Middle frontal gyrus (tissue), 1 donor: ENCODE data around the gene TJAP1.
"Not testable (repeated sequence)": the region's sequence is repeated elsewhere in the genome, so short reads cannot be mapped to it uniquely, and the experiment has no call there.

Experiments used
- DNase-seq: peaks from one replicate; pipeline ENCODE4 v3.0.0-alpha.2; 2015; ENCODE audit warnings: low spot score; ENCODE audit errors: extremely low spot score

TJAP1 gene

DNA sequence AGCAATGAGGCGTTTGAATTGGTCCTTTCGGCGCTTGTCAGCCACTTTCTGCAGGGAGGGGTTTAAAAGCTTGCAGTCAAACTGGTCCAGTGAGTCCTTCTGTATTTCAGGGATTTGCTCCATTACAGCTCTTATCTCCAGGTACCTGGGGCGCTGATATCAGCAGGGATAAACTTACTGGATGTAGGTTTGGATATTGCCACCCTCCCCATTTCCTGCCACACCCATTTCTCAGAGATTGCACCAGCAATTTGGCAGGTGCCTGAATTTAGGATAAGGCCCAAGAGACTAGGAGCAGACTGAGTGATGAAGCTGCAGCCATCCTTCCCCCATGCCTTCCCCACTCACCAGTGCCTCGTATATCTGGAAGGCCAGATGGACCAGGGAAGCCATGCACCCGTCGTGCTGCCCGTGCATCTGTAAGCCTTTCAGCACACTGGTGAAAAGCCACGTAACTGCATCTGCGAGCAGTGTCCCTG is 47.2 kb downstream of the TJAP1 start:
- DNase-seq, result no peak

DNA sequence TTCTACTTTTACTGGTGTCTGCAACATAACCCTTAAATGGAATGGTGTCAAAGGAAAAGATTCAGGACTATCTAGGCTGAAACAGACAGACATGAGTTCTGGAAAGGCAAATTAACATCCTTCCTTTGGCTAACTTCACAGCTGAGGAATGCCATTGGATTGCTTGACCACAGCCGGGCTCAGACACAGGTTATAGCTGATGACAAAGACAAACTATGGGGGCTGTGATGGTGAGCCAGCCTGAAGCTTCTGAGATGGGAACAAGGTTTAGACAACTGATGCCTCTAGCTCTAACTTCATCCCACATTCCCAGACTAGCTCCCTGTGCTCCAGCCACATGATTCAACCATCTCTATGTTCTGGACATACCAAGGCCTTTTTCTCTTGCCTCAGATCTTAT is 54.8 kb downstream of the TJAP1 start:
- no peak for DNase-seq

DNA sequence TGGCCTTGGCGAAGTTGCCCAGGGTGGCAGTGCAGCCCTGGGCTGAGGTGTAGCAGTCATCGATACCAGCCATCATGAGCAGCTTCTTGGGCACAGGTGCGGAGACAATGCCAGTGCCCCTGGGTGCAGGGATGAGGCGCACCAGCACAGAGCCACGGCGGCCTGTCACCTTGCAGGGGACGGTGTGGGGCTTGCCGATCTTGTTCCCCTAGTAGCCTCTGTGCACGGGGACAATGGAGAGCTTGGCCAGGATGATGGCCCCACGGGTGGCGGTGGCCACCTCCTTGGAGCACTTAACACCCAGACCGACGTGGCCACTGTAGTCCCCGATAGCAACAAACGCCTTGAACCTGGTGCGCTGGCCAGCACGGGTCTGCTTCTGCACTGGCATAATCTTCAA is 61.6 kb downstream of the TJAP1 start:
- DNase-seq, result not testable (repeated sequence)

DNA sequence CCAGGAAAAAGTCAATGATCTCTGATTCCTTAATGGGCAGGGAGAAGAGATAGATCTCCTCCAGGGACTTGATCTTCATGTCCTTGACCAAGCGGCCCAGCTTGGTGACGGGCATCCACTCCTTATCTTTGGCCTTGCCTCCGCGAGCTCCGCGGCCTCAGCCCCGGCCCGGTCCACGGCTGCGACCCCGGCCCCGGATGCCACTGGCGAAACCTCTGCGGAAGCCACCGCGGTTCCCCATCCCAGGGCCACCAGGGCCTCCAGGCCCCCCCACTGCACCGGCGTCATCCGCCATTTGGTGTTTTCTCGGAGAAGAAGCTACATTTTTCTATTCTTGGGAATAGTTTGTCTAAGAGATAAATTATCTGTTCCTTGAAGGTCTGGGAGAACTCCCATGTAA is 62.0 kb downstream of the TJAP1 start:
- DNase-seq, result not testable (repeated sequence)

DNA sequence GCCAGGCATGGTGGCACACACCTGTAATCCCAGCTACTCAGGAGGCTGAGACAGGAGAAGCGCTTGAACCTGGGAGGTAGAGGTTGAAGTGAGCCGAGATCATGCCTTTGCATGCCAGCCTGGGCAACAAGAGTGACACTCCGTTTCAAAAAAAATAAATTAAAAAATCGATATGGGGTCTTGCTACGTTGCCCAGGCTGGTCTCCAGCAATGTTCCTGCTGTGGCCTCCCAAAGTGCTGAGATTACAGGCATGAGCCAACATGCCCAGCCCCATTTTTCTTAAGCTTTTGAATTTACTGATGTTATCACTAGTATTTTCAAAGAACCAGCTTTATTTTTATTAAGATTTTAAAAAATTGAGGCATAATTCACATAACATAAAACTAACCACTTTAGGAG is 63.1 kb downstream of the TJAP1 start:
- no peak for DNase-seq

DNA sequence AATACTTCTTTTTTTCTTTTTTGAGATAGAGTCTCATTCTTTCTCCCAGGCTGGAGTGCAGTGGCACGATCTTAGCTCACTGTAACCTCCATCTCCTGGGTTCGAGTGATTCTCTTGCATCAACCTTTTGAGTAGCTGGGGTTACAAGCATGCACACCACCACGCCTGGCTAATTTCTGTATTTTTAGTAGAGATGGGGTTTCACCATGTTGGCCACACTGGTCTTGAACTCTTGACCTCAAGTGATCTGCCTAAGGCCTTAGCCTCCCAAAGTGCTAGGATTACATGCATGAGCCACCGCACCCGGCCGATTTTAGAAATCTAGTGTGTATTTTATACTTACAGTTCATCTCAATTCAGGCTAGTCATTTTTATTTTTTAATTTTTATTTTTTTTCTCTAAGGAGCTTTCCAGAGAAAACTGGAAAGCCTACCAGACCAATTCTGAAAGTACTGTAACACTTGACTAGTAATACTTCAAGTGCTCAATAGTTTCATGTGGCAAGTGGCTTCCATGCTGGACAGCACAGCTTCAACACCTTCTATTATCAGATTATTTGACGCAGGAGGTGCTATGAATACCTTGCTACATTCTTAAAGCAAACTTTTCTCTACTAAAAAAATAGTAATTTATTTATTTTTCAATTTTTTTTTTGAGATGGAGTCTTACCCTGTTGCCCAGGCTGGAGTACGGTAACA is 64.6 kb downstream of the TJAP1 start:
- no peak for DNase-seq

DNA sequence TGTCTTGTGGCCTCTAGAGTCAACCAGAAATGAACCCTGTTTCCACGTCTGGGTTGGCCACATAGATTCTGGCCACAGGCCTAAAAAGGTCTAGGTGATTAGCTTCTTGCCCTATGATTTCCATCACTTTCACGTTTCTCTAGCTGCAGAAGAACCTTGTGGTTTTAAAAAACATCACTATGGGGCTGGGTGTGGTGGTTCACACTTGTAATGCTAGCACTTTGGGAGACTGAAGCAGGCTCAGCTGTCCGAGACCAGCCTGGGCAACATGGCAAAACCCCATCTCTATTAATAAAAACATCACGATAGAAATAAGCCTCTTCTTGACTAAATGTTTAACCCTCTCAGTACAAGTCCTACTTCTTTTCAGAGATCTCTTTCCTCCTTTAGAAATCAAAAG is 67.1 kb downstream of the TJAP1 start:
- no peak for DNase-seq

DNA sequence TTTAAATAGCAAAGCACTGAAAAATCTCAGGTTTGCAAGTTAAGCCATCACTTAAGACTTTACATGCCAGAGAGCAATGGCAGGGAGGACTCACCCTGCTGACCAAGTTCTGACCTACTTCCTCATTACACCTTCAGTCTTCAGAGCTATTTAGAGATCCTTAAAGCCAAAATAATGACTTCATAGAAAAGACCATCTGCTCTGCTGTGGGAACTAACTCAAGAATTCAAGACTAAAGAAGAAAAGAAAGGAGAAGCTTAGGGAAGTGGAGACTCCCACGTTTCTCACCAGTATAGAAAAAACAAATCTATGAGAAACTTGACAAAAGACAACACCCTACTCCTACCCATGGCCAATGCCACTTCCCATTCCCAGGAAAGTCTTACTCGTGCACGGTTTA is 69.9 kb downstream of the TJAP1 start:
- DNase-seq, result peak; percentile 5
